ENCODE results near the gene CLSTN2. TPM values are rescaled to one million over a fixed set of nuclear protein-coding genes. Genes with fewer than 3 reads are reported as not detected.

CLSTN2 gene
- total and polyA plus RNA-seq, 2 of the 4 experiments (the other 2 are of a cell fraction): under 0.01 to 0.07 TPM

GRCh38 chr3:140343211-140344081, 408.5 kb downstream of the CLSTN2 start:
- no peak overlapping the region for H3K18ac ChIP-seq (ENCODE audit: low read depth, low read length)
- no TSS peak for BruUV-seq (replicated peaks)
- H4K8ac ChIP-seq (ENCODE audit: low read depth in 2 of 2, low read length in 2 of 2): no peak overlapping the region
- H3K4me1 ChIP-seq (ENCODE audit: control insufficient read depth, insufficient read depth, low read length): no peaks in the 10 kb centered on the region
- H4K5ac ChIP-seq (ENCODE audit: low read depth, low read length): no peak overlapping the region
- H2BK5ac ChIP-seq (ENCODE audit: low read depth, low read length, poor library complexity, severe bottlenecking): no peak overlapping the region
- in situ Hi-C loops (cut with MboI; ENCODE audit: low sequenced_read_pairs): no loop called here
- ChIA-PET CTCF (no interaction called here), POLR2A (ENCODE audit: unreplicated experiment) (no interaction called here)
- H2BK120ac ChIP-seq (ENCODE audit: low read depth, low read length): no peak overlapping the region
- dilution Hi-C loops (cut with HindIII; ENCODE audit: low sequenced_read_pairs, unreplicated experiment): no loop called here
- H3K4me2 ChIP-seq (ENCODE audit: low read depth, low read length): no peak overlapping the region
- H3K9me3 ChIP-seq (ENCODE audit: control insufficient read depth, insufficient read depth, low read length): no peaks in the 10 kb centered on the region
- H2AK5ac ChIP-seq (ENCODE audit: low read depth, low read length): no peak overlapping the region
- TF ChIP-seq RAD21 (IDR thresholded peaks at IDR 0.05; ENCODE audit: low read length) (no peak), SMC3 (IDR thresholded peaks at IDR 0.05; ENCODE audit: low read depth, low read length) (no peak), MAFK (IDR thresholded peaks at IDR 0.05; ENCODE audit: low read depth, low read length) (no peak), MAZ (IDR thresholded peaks at IDR 0.05; ENCODE audit: borderline replicate concordance, low read depth, low read length) (no peak), POLR2A (IDR thresholded peaks at IDR 0.05; ENCODE audit: low read depth, low read length) (no peak), NFE2L2 (IDR thresholded peaks at IDR 0.05; ENCODE audit: low read depth, low read length) (no peak), MXI1 (IDR thresholded peaks at IDR 0.05; ENCODE audit: borderline replicate concordance, low read depth, low read length) (no peak), BHLHE40 (IDR thresholded peaks at IDR 0.05; ENCODE audit: low read depth, low read length) (no peak), RCOR1 (IDR thresholded peaks at IDR 0.05; ENCODE audit: insufficient replicate concordance, low read length) (no peak), ELK1 (IDR thresholded peaks at IDR 0.05; ENCODE audit: borderline replicate concordance, low read depth, low read length) (no peak), USF2 (IDR thresholded peaks at IDR 0.05; ENCODE audit: low read depth, low read length) (no peak), CHD1 (IDR thresholded peaks at IDR 0.05; ENCODE audit: low read depth, low read length) (no peak), CEBPB (IDR thresholded peaks at IDR 0.05; ENCODE audit: low read depth, low read length) (no peak), RFX5 (IDR thresholded peaks at IDR 0.05; ENCODE audit: low read depth, low read length) (no peak)
- H2BK15ac ChIP-seq (ENCODE audit: low read depth, low read length): no peak overlapping the region
- no peaks in the 10 kb centered on the region for H3K27me3 ChIP-seq (ENCODE audit: control insufficient read depth, insufficient read depth, low read length)
- ATAC-seq (ENCODE audit: low read depth) (no peak), DNase-seq (no peak)
- no peaks in the 10 kb centered on the region for H4K20me1 ChIP-seq (ENCODE audit: insufficient read depth, low read length)
- H2AFZ ChIP-seq (replicated peaks; ENCODE audit: low read length, poor library complexity): no peak overlapping the region
- no peak overlapping the region for H4K91ac ChIP-seq (ENCODE audit: insufficient read depth, low read depth, low read length)
- H3K23ac ChIP-seq (ENCODE audit: low read depth, low read length): no peak overlapping the region
- H2BK20ac ChIP-seq (ENCODE audit: low read depth, low read length): no peak overlapping the region
- no peak overlapping the region for H3K9ac ChIP-seq (ENCODE audit: low read depth, low read length)
- H3K4me3 ChIP-seq (ENCODE audit: insufficient read depth, low read depth, low read length): no peak overlapping the region
- no CpG with 5 or more reads among the region's 8 CpGs for WGBS, 2 experiments (ENCODE audit: extremely low coverage in 2 of 2, insufficient read length in 1 of 2)
- H3K9me1 ChIP-seq (ENCODE audit: insufficient read depth, low read length): no peaks in the 10 kb centered on the region
- no peak overlapping the region for H2AK9ac ChIP-seq (replicated peaks; ENCODE audit: low read depth, low read length, poor library complexity)
- no peaks in the 10 kb centered on the region for H3K36me3 ChIP-seq (ENCODE audit: control insufficient read depth, insufficient read depth, low read length)
- H3K4ac ChIP-seq (ENCODE audit: low read depth, low read length): no peak overlapping the region
- intact Hi-C loops (cut with micrococcal nuclease): no loop called here
- H3K79me1 ChIP-seq (ENCODE audit: low read depth in 1 of 2, low read length in 2 of 2): no peaks in the 10 kb centered on the region
- H3K27ac ChIP-seq (ENCODE audit: insufficient read depth, low read length): no peak overlapping the region
- no peak overlapping the region for H3K14ac ChIP-seq (replicated peaks; ENCODE audit: low read depth, low read length)
- no peak overlapping the region for H3K56ac ChIP-seq (ENCODE audit: extremely low read depth, insufficient read depth, low read length)

Data from IMR-90 (cell line).